Left hindlimb (tissue), 1 donor: Measurements from ENCODE around the gene GDPD3.
"Not testable (repeated sequence)": the region's sequence is repeated elsewhere in the genome, so short reads cannot be mapped to it uniquely, and the experiment has no call there.

Source experiments
- DNase-seq: peaks from one replicate; pipeline ENCODE4 v3.0.0-alpha.2; 2018

Gene GDPD3

DNA sequence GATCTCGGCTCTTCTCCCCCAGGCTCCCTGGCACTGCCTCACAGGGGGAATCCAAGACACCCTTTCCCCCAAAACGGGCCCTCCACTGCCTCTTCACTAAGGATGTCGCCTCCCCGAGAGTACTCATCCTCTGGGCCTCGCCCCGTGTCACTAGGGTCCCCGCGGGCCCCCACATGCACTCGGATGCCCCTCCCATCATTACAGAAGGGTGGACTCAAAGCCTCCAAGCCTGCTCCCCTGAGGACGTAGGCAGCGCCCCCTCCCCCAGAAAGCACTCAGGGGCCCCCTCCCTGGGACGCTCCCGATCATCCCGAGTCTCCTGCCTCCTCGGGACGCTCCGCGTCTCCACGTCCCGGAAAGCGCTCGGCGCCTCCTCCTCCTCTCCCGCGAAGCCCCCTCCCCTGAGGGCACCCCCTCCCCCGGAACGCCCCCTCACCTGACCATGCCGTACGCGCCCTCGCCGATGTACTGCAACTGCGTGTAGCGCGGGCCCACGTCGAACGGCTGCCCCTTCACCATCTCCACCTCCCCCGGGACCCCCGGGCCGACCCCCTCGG, 9.3 kb upstream of the GDPD3 start:
- peak; percentile 56 for DNase-seq

DNA sequence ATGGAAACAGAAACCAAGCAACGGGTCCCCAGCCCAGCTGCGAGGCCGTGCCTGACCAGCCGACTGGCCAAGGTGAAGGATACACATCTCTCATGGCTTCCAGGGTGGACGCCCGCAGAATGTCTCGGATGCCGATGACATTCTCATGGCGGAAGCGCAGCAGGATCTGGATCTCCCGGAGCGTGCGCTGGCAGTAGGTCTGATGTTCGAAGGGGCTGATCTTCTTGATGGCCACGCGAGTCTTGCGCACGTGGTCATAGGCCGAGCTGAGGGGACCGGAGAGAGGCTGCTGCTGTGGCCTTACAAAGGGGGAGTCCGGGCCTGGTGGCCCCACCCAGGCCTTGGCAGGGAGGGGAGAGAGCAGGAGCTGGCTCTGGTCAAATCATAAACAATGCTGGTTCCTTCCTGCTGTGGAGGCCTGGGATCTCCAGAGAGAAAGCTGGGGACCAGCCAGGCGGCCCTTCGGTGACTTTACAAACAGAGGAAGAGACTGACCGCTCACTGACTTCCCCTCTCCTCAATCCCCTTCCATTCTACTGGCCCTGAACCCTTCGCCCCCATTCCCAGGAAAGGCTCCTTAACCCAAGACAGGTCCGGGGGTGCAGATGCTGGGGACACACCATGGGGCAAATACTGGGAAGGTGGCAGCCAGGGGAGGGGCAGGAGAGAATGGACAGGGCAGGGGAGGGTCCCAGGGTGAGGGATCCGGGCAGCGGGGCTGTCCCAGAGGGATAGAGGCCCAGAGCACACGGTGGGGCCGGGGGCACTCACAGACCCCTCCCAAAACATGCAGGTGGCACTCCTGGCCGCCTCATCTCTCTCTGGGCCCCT, 8.6 kb upstream of the GDPD3 start:
- DNase-seq: peak; percentile 64

DNA sequence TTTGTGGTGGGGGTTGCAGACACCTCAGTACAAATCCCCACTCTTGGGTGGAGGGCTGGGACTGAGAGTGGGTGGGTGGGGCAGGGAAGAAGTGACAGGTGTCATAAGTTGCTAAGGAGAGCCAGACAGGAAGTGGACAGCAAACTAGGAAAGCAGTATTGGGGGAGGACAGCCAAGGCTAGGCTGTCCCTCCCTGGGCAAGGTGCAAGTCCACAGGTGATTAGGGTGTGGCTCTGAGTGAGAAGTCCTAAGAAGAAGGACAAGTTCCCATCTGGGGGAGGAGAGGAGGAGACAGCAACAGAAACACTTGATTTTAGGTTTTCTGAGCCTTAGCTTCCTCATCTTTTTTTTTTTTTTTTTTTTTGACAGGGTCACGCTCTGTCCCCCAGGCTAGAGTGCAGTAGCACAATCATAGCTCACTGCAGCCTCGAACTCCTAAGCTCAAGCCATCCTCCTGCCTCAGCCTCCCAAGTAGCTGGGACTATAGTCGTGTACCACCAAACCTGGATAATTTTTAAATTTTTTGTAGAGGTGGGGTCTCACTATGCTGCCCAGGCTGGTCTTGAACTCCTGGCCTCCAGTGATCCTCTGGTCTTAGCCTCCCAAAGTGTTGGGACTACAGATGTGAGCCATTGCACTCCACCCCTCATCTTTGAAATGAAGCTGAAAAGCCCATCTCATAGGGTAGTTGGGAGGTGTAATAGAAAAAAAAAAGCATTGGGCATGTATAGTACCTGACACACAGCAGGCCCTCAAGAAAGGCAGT, 7.2 kb upstream of the GDPD3 start:
- no peak for DNase-seq

DNA sequence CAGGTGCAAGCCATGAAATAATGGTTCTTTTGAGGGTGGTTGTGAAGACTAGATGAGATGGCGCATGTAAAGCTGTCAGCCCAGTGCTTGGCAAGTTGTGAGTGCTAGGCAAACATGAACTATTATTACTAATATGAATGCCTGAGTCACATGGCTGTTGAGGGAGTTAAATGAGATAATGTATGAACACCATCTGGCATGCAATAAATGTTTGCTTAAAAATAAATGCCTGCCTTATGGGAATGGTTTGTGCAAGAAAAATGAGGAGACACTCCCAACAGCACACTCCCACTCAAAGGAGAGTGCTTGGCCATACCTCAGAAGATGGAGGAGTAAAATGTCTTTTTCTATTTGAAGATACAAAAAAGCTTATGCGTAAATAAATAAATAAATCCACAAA, 6.1 kb upstream of the GDPD3 start:
- no peak for DNase-seq

DNA sequence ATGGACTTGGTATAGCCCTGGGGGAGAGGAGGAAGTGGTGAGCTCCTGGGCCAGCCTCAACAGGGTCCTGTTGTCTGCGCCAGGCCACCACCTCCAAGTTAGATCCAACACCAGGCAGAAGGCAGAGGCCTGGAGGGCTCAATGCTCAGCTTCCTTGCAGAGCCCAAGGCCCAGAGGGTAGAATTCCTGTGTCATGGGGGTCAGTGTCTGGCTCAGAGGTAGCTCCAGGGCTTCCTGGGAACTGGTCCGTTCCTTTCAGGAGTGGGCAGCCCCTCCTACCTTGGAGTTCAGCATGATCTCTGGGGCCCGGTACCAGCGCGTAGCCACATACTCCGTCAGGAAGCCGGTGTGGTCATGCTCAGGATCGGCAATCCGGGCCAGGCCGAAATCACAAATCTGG, 4.4 kb upstream of the GDPD3 start:
- DNase-seq: no peak

DNA sequence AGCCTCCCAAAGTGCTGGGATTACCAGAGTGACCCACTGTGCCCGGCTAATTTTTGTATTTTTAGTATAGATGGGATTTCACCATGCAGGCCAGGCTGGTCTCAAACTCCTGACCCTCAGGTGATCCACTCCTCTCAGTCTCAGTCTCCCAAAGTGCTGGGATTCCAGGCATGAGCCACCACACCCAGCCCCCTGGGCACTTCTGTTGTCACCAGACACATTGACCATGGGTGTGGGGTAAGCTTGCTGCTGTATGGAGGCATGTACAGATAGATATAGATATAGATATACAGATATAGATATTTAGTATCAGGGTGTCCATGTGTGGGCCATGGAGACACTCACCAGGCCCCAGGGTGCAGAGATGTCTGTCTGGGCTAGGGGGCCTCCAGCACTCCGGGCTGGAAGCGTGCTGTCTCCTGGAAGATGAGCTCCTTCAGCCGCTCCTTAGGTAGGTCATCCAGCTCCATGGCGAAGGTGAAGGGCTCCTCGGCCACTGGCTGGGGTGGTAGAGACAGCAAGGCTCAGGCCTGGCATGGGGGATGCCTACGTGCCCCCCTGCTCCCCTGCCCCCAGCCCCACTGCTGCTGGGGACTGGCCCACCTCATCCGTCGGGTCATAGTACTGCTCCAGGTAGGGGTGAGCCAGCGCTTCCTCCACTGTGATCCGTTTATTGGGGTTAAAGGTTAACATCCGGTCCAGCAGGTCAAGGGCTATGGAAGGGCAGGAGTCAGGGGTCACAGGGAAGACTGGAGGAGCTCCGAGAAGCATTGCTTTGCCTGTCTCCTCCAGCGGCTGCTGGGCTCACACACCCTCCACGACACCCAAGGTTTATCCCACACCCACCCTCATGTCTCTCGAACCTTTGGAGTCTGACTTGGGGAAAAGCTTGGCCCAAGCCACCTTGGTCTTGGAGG, 3.2 kb upstream of the GDPD3 start:
- DNase-seq: no peak

DNA sequence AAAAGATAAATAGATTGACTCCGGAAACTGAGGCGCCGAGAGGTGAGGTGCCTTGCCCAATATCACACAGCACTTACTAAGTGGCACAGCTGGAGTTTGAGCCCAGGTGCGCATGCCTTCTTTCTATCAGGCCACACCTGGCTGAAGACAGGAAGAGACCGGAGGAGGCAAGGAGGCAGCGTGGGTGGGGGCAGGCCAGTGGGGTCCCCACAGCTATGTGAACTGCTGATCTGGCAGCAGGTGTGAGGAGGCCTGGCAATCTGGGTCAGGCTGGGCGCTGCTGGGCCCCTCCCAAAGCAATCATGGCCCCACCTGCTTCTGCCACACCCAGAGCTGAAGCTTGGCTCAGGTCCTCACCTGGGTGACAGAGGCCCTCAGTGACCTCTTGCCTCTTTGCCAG, 1.9 kb upstream of the GDPD3 start:
- no peak for DNase-seq

DNA sequence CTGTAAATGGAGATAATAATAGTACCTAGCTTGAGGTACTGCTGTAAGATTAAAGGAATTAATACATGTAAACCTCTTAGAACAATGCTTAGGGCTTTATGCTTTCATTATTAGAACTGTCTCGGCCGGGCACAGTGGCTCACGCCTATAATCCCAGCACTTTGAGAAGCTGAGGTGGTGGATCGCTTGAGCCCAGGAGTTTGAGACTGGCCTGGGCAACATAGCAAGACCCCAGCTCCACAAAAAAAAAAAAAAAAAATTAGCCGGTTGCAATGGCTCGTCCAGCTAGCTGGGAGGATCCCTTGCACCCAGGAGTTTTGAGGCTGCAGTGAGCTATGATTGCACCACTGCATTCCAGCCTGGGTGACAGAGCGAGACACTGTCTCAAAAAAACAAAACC, 1.5 kb upstream of the GDPD3 start:
- DNase-seq: not testable (repeated sequence)

DNA sequence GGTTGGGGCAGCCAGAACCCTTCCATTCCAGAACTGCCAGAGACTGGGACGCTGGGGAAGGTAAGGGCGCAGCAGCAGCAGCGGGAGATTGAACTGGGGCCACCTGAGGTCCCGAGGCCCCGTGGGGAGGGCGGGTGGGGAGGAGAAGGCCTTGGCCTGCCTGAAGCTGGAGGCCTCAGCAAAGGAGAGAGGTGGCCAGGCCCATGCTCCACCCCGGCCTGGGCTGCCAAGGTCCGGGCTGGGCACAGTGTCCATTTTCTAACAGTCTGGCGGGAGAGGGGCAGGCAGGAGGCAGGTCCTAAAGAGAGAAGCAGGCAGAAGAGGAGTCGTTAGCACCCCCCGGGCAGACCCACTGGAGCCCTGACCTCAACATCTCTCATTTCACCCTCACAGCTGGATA, 1.1 kb upstream of the GDPD3 start:
- DNase-seq: no peak

DNA sequence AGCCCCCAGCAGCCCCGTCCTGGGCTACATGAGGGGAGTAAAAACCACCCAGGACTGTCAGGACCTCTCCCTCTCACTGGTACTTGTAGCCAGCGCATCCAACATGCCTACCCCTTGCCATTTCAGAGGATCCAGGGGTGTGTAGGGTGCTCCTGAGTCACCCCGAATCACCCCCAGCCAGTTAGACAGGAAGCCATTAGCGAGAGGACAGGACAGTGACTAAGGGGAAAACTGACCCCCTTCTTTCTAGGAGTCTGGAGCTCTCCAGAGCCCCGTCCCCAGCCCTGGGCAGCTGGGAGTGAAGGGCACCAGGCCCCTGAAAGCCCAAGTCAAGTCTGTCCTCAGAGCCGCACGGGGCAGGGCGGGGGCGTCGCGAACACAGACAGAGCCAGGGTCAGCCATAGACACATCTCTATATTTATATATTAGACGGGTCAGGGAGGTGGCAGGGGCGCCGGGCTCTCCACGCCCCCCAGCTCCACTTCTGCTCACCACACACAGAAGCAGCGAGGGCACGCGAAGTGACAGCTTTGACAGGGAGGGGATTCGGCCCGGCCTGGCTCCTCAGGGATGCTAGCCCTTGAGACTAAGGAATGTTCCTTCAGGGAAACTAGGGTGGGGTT, 485 bp upstream of the GDPD3 start:
- no peak for DNase-seq

DNA sequence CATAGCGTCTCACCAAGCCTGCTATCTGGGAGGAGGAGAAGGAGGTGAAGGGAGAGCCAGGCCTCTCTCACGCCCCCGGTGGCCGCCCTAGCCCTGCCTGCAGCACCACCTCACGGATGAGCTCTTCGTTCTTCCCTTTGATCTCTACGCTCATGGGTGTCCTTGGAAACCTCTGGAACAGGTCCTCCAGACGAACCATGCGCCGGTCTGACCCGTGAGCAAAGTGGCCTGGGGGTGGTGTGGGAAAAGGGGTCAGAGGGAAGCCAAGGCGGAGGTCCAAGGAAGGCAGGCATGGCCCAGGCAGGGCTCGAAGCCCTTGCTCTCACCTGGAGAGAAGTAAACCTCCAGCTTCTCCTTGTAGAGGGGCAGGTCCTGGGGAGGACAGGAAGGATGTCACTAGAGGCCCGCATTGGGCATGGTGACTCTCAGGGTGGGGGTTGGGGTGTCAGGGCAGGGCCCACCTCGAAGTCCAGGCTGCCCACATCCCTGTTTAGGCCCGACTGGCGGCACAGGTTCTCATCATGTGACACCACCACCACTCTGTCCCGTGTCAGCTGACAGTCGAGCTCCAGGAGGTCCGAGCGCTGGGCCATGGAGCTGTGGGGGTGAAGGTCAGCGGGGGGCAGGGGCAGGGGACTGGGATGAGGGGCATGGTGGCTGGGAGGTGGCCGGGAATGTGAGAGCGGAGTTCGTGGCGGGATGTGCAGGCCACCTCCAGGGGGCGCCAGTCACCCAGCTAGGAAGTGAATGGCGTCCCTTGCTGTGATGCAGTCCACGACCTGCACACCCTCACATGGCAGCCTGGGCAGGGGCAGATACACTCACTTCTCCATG, 923 bp downstream of the GDPD3 start:
- no peak for DNase-seq

DNA sequence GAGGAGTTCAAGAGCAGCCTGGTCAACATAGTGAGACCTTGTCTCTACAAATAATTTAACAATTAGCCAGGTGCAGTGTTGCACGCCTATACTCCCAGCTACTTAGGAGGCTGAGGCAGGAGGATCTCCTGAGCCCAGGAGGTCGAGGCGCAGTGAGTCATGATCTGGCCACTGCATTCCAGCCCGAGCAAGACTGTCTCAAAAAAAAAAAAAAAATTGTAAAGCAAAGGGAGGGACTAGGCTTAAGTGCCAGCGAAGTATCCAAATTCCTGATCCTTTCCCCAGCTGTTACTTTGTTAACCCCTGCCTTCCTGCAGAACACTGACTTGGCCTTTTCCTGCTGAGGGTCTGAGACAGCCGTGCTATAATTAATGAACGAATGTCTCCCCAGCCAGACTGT, 2.7 kb downstream of the GDPD3 start:
- DNase-seq: no peak

DNA sequence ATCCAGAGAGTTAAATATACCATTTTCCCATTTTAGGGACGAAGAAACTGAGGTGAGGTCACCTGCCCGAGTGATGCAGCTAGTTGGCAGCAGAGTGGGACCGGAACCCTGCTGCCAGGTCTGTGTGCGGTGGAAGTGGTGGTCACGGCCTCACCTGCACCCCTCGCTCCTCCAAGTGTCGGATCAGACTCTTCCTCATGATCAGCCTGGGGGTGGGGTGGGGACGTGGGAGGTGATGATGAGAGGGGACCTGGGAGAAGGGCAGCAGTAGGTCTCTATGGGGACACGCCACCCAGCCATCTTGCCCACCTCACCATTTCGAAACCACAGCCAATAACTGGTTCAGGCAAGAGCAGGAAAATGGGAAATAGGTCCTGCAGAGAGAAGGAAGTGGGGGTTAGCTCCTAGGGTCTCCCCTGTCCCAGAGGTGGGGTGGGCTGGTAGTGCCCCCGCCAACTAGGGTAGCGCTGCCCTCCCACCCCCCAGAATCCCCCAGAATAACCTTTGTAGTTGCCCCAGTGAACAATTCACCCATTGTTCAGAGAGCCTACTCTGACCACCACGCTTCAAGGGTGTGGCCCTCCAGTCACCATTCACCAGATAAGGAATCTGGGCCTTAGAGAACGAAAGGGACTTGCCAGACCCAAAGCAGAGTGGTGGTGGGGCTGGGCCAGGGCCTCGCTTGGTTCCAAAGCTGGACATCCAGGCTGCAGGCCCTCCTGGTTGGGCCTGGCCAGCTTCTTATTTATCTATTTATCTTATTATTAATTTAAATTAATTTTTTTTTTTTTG, 5.1 kb downstream of the GDPD3 start:
- no peak for DNase-seq

DNA sequence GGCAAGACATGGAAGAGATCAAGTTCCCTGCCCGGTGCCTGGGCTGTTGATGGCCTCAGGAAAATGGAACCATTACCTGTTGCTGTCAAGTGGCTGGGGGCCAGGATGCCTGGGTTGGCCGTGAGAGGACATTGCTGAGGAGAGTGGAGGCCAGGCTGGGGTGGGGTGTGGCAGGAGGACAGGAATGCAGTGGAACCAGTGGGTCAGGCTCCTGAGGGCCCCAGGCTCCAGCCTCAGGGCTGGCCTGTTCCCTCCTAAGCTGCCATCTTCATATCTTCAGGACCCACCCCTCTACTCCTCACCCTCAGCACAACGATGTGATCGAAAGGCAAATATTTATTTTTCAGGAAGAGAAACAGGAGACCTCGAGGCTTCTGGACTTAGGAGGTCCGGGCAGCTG, 8.8 kb downstream of the GDPD3 start:
- DNase-seq: no peak

DNA sequence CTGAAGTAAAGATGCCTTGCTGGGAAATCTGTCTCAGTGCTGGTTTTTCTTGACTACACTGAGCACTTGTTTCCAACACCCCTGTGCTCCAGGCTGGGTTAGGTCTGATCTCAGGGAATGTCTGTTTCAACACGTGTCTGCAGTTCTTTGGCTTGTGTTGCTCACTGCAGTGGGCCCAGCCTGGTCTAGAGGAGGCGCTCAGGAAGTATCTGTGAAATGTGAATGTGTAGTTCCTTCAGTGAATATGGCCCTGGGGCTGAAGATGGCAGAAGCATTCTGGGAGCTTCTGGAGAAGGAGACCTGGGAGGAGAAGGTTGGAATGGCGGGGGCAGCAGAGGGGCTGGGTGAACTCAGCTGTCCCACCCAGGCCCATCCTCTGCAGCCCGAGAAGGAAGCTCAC, 9.2 kb downstream of the GDPD3 start:
- DNase-seq: no peak

DNA sequence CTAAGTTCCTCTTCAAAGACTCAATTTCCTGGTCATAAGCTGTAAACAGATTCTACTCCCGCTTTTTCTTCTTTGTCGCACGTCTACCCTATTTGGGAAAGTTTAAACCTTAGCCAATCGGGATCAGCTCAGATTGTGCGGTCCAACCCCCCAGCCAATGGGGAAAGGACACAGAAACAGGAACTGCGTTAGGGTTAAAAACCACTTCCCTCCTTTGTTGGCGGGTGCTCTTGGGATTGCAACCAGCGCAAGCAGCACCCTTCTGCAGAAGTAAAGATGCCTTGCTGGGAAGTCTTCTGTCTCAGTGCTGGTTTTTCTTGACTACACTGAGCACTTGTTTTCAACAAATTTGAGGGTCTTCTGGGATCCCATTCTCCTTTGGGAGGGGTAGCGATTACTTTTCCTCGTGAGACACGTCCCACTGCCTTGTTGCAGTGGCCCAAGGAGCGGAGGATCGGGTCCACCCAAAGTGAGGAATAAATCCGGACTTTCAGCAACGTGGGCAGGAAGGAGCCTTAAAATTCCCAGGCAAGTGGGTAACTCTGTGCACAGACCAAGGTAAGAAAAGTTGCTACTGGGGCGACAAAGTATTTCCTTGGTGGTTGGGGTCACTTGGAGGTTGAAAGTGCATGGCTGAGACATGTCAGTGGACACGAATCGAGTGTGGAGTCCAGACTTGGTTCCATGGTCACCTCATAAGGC, 16.3 kb downstream of the GDPD3 start:
- DNase-seq: no peak

DNA sequence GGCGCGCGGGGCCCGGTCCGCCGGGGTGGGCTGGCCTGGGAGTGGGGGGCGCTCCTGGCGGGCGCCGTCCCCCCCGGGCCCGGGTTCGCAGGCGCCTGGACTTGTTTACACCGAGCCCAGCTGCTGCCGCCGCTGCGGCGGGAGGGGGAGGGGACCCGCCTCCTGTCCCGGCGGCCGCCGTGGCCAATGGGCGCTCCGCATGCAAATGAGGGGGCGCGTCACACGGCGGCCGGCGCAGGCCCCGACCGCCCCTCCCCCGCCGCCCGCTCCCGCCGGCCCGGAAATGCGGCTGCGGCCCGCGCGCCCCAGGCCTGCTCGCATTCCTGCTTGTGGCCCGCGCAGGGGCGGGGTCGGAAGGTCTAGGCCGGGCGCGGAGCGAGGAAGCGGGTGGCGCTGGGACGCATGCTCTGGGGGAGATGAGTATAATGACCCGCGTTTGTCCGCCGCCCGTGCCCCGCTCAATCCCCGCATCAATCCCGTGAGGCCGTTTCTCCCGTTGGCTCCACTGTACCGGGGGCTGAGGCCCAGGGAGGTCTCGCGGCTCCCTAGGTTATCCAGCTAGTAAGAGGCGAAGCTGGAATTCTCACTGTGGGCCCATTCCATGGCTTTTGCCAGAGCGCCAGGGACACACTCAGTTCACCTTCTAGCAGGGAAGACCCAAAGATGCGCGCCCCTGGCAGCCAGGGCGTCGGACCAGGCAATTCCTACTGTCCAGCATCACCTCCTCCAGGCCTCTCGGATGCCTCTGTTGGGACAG, 17.1 kb downstream of the GDPD3 start, which contains the start of gene YPEL3:
TSS of gene YPEL3 (minus strand) at position 109 of the 757 bp plus-strand sequence. CDS start 731 bp downstream, outside the sequence.
- DNase-seq: peak; percentile 94

DNA sequence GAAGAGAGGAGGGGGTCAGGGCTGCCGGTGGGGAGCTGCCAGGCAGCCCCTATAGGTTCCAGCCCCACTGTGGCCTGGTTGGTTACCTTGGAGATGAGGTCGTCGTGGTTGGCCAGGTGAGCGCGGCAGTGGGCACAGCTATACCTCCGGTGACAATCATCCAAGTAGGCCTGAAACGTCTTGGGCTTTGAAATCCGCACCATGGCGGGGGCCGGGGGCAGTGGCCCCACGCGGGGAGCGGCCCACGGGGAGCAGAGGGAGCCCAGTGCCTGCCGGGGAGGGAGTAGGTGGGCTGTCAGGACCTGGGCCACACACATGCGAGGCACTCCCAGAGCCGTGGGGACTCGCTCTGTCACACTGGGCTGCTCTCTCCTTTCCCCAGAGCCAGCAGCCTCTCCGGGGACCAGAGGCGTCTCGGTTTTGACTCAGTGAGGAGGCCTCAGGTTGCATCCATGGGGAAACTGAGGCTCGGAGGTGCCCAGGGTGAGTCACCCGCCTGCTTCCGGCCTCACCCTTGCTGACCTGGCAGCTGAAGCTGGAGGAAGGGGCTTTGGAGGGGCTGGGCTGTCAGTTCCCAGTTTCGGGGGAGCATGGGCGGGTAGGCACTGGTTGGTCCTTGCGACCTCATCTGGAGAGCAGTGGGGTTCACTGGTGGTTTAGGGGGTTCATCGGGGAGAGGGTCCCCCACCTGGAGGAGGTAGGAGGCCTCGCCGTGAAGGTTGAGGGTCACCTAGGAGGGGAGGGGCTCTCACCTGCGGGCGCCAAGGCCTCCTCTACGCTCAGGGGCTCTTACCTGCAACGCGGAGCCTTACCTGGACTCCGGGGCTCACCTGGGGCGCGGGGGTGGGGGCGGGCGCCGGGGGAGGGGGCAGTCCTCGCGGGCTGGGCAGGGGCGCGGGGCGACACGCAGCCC, 17.9 kb downstream of the GDPD3 start:
- no peak for DNase-seq
